HEK293 (cell line): ENCODE data around the gene TCOF1.
A peak's percentile ranks its signal among the peaks of the same experiment; 100 is the strongest.

Experiments
- CTCF ChIA-PET: fragments of 350-600 bp; formaldehyde crosslinking; extraction: SDS; loops from one replicate; lab custom pipeline; 2021; ENCODE audit warnings: antibody characterized with exemption; lab: Yijun Ruan, JAX
- POLR2A ChIA-PET: fragments of 300-600 bp; formaldehyde crosslinking; extraction: SDS; loops from one replicate; lab custom pipeline; 2020; ENCODE audit warnings: antibody characterized with exemption, inconsistent platforms; lab: Yijun Ruan, JAX
- H3K27ac ChIP-seq: fragments of 200-500 bp; sonication (Bioruptor generic); 2 replicates; pipeline ENCODE4 v1.5.1; 2014; ENCODE audit warnings: low read depth, low read length, control low read depth, inconsistent platforms; ENCODE audit errors: extremely low read depth
- H3K36me3 ChIP-seq, 2 experiments: fragments of 200-500 bp in 1 of 2; sonication (Bioruptor generic) in 1 of 2; 1 replicate in 1 of 2; 2 replicates in 1 of 2; pipeline ENCODE4 v1.5.1; 2014 to 2017; ENCODE audit warnings: inconsistent platforms in 2 of 2, low read length in 2 of 2; ENCODE audit not compliant: control insufficient read depth in 2 of 2, insufficient read depth in 1 of 2
- H3K4me1 ChIP-seq: fragments of 200-500 bp; sonication (Bioruptor generic); 2 replicates; pipeline ENCODE4 v1.5.1; 2014; ENCODE audit warnings: mild to moderate bottlenecking, low read length, inconsistent platforms; ENCODE audit not compliant: control insufficient read depth, insufficient read depth
- H3K4me3 ChIP-seq: 2 replicates; pipeline ENCODE4 v1.5.1; 2011; ENCODE audit warnings: low read depth, mild to moderate bottlenecking, control low read depth, low read length, moderate library complexity
- H3K9me3 ChIP-seq: fragments of 200-500 bp; sonication (Bioruptor generic); 2 replicates; pipeline ENCODE4 v1.5.1; 2014; ENCODE audit warnings: low read depth, low read length, inconsistent platforms; ENCODE audit not compliant: control insufficient read depth, insufficient read depth
- GFI1B ChIP-seq: fragments of 450-650 bp; formaldehyde crosslinking; IDR thresholded peaks from 2 replicates; pipeline ENCODE4 v1.5.1; 2016; ENCODE audit warnings: missing biosample characterization, missing genetic modification characterization
- GLIS1 ChIP-seq: fragments of 450-650 bp; formaldehyde crosslinking; IDR thresholded peaks from 2 replicates; pipeline ENCODE4 v1.5.1; 2016; ENCODE audit warnings: missing biosample characterization, missing genetic modification characterization
- KLF10 ChIP-seq: fragments of 450-650 bp; IDR thresholded peaks from 2 replicates; pipeline ENCODE4 v1.5.1; 2018; ENCODE audit warnings: missing biosample characterization, mild to moderate bottlenecking, missing genetic modification characterization
- PATZ1 ChIP-seq: fragments of 450-650 bp; formaldehyde crosslinking; IDR thresholded peaks from 2 replicates; pipeline ENCODE4 v1.5.1; 2016; ENCODE audit warnings: missing biosample characterization, missing genetic modification characterization
- PRDM6 ChIP-seq: fragments of 450-650 bp; formaldehyde crosslinking; IDR thresholded peaks from 2 replicates; pipeline ENCODE4 v1.5.1; 2017; ENCODE audit warnings: missing biosample characterization, missing genetic modification characterization
- REST ChIP-seq: fragments of 450-650 bp; formaldehyde crosslinking; IDR thresholded peaks from 2 replicates; pipeline ENCODE4 v1.5.1; 2016; ENCODE audit warnings: missing biosample characterization, missing genetic modification characterization
- SP2 ChIP-seq: fragments of 450-650 bp; formaldehyde crosslinking; IDR thresholded peaks from 2 replicates; pipeline ENCODE4 v1.5.1; 2016; ENCODE audit warnings: missing biosample characterization, missing genetic modification characterization
- SP7 ChIP-seq: fragments of 450-650 bp; formaldehyde crosslinking; IDR thresholded peaks from 2 replicates; pipeline ENCODE4 v1.5.1; 2016; ENCODE audit warnings: missing biosample characterization, missing genetic modification characterization
- ZBTB20 ChIP-seq: fragments of 450-650 bp; formaldehyde crosslinking; IDR thresholded peaks from 2 replicates; pipeline ENCODE4 v1.5.1; 2016; ENCODE audit warnings: missing biosample characterization, missing genetic modification characterization
- ZBTB8A ChIP-seq: fragments of 450-650 bp; formaldehyde crosslinking; IDR thresholded peaks from 2 replicates; pipeline ENCODE4 v1.5.1; 2016; ENCODE audit warnings: missing biosample characterization, missing genetic modification characterization
- ZEB2 ChIP-seq: fragments of 450-650 bp; formaldehyde crosslinking; IDR thresholded peaks from 2 replicates; pipeline ENCODE4 v1.5.1; 2016; ENCODE audit warnings: missing biosample characterization, missing genetic modification characterization
- ZNF174 ChIP-seq: fragments of 450-650 bp; formaldehyde crosslinking; IDR thresholded peaks from 2 replicates; pipeline ENCODE4 v1.5.0; 2017; ENCODE audit warnings: missing biosample characterization, mild to moderate bottlenecking, missing genetic modification characterization
- ZNF26 ChIP-seq: fragments of 450-650 bp; formaldehyde crosslinking; IDR thresholded peaks from 2 replicates; pipeline ENCODE4 v1.5.1; 2016; ENCODE audit warnings: missing biosample characterization, missing genetic modification characterization
- ZNF266 ChIP-seq: fragments of 450-650 bp; formaldehyde crosslinking; IDR thresholded peaks from 2 replicates; pipeline ENCODE4 v1.5.1; 2016; ENCODE audit warnings: missing biosample characterization, missing genetic modification characterization, low read depth
- ZNF394 ChIP-seq: fragments of 450-650 bp; formaldehyde crosslinking; IDR thresholded peaks from 2 replicates; pipeline ENCODE4 v1.5.1; 2016; ENCODE audit warnings: missing biosample characterization, missing genetic modification characterization, mild to moderate bottlenecking, moderate library complexity, borderline replicate concordance
- ZNF398 ChIP-seq: fragments of 450-650 bp; formaldehyde crosslinking; IDR thresholded peaks from 2 replicates; pipeline ENCODE4 v1.5.1; 2017; ENCODE audit warnings: missing biosample characterization, missing genetic modification characterization
- ZNF416 ChIP-seq: fragments of 450-650 bp; formaldehyde crosslinking; IDR thresholded peaks from 2 replicates; pipeline ENCODE4 v1.5.1; 2016; ENCODE audit warnings: missing biosample characterization, missing genetic modification characterization
- ZNF514 ChIP-seq: fragments of 450-650 bp; formaldehyde crosslinking; IDR thresholded peaks from 2 replicates; pipeline ENCODE4 v1.5.1; 2016; ENCODE audit warnings: missing biosample characterization, missing genetic modification characterization
- ZNF596 ChIP-seq: fragments of 450-650 bp; IDR thresholded peaks from 2 replicates; pipeline ENCODE4 v1.5.0; 2018; ENCODE audit warnings: missing biosample characterization, mild to moderate bottlenecking, missing genetic modification characterization, moderate library complexity
- ZNF777 ChIP-seq: fragments of 450-650 bp; formaldehyde crosslinking; IDR thresholded peaks from 2 replicates; pipeline ENCODE4 v1.5.1; 2017; ENCODE audit warnings: missing biosample characterization, missing genetic modification characterization, borderline replicate concordance
- ZSCAN5A ChIP-seq: fragments of 450-650 bp; formaldehyde crosslinking; IDR thresholded peaks from 2 replicates; pipeline ENCODE4 v1.5.1; 2016; ENCODE audit warnings: missing biosample characterization, missing genetic modification characterization

Gene TCOF1

GRCh38 chr5:150320044-150320613, 37.4 kb upstream of the TCOF1 start (continued):
- TF ChIP-seq PATZ1 (tag by site-specific recombination) (peak; percentile 85), ZEB2 (tag by site-specific recombination) (peak; percentile 78), PRDM6 (no peak), KLF10 (tag by site-specific recombination) (peak; percentile 47; the same call in 1 of the 2 replicates), SP7 (peak; percentile 87), GLIS1 (peak; percentile 78; the same call in 1 of the 2 replicates), SP2 (tag by site-specific recombination) (peak; percentile 15; the same call in 1 of the 2 replicates), ZBTB20 (tag by site-specific recombination) (peak; percentile 17; the same call in 1 of the 2 replicates), ZNF514 (tag by site-specific recombination) (no peak), ZNF777 (tag by site-specific recombination) (no peak), ZSCAN5A (no peak)

GRCh38 chr5:150321211-150321610, 36.3 kb upstream of the TCOF1 start:
- H3K9me3 ChIP-seq, result no peaks in the 10 kb centered on the region
- CTCF ChIA-PET, result interaction anchor here (0.8 kb wide), 1 partner anchor 29 kb away, joined by 3 read pairs; no protein-coding TSS in a partner anchor
- no peak for TF ChIP-seq ZBTB8A (tag by site-specific recombination)
- no peak for TF ChIP-seq GLIS1
- TF ChIP-seq GFI1B (tag by site-specific recombination), result no peak
- TF ChIP-seq ZNF174, result no peak
- TF ChIP-seq ZNF266 (tag by site-specific recombination), result no peak
- TF ChIP-seq ZNF26 (tag by site-specific recombination), result no peak
- no peak for TF ChIP-seq REST
- no peak for TF ChIP-seq ZNF394
- TF ChIP-seq ZNF398 (tag by site-specific recombination), result no peak
- no peak for TF ChIP-seq ZNF596 (tag by site-specific recombination)
- no peak for TF ChIP-seq ZNF416 (tag by site-specific recombination)
- no peaks in the 10 kb centered on the region for H3K36me3 ChIP-seq
- peaks cover 7% of the 10 kb centered on the region for H3K4me1 ChIP-seq
- no peak overlapping the region for H3K4me3 ChIP-seq
- POLR2A ChIA-PET, result no interaction called here
- no peak overlapping the region for H3K27ac ChIP-seq
